Liver (tissue), 3 donors: ENCODE data around the gene ASB2.

Experiments used
- EGR1 ChIP-seq, 2 donors: IDR thresholded peaks; 2 replicates each; pipeline ENCODE4 v1.6.1; 2016 to 2018; ENCODE audit warnings: antibody characterized with exemption in 2 of 2, low read depth in 2 of 2
- RXRA ChIP-seq, 2 donors: IDR thresholded peaks; 2 replicates each; pipeline ENCODE4 v1.6.1; 2017 to 2018; ENCODE audit warnings: antibody characterized with exemption in 2 of 2, mild to moderate bottlenecking in 1 of 2
- SP1 ChIP-seq: IDR thresholded peaks from 2 replicates; pipeline ENCODE4 v1.6.1; 2018; ENCODE audit warnings: antibody characterized with exemption, mild to moderate bottlenecking
- TAF1 ChIP-seq: conservative IDR thresholded peaks from 2 replicates; pipeline ENCODE4 v1.6.1; 2016; ENCODE audit warnings: antibody characterized with exemption, mild to moderate bottlenecking
- TF ChIP-seq, protein P1 (sequence below): fragments of 150-350 bp; IDR thresholded peaks from 2 replicates; pipeline ENCODE4 v1.5.1; 2017; ENCODE audit warnings: improper control_type of control experiment, low read depth, low read length; ENCODE audit not compliant: missing input control
- TF ChIP-seq, protein P2 (sequence below): IDR thresholded peaks from 2 replicates; pipeline ENCODE4 v1.6.1; 2016; ENCODE audit warnings: antibody characterized with exemption
- donor health status: healthy.
- donor health status: healthy.

DNA sequence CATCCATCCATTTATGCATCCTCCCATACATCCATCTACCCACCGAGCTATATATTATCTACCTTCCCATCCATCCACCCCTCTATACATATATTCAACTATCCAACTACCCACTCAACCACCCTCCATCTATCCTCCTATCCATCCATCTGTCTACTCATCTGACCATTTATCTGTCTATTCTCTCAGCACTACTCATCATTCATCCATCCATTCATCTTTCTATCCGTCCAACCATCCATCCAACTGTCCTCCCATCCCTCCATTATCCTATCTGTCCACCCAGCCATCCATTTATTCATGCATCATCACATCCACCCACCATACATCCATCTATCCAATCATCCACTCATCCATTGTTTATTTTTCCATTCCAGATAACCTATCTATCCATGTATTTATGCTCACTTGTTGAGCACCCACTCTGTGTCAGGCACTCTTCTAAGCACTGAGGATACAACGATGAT is 11.5 kb downstream of the ASB2 start:
- TF ChIP-seq, protein P1, sequence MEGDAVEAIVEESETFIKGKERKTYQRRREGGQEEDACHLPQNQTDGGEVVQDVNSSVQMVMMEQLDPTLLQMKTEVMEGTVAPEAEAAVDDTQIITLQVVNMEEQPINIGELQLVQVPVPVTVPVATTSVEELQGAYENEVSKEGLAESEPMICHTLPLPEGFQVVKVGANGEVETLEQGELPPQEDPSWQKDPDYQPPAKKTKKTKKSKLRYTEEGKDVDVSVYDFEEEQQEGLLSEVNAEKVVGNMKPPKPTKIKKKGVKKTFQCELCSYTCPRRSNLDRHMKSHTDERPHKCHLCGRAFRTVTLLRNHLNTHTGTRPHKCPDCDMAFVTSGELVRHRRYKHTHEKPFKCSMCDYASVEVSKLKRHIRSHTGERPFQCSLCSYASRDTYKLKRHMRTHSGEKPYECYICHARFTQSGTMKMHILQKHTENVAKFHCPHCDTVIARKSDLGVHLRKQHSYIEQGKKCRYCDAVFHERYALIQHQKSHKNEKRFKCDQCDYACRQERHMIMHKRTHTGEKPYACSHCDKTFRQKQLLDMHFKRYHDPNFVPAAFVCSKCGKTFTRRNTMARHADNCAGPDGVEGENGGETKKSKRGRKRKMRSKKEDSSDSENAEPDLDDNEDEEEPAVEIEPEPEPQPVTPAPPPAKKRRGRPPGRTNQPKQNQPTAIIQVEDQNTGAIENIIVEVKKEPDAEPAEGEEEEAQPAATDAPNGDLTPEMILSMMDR = no peak
- TF ChIP-seq, protein P2, sequence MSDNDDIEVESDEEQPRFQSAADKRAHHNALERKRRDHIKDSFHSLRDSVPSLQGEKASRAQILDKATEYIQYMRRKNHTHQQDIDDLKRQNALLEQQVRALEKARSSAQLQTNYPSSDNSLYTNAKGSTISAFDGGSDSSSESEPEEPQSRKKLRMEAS = no peak
- no peak for TF ChIP-seq SP1
- TF ChIP-seq EGR1 (IDR thresholded peaks at IDR 0.05; ENCODE audit: low read depth in 2 of 2) = no peak
- no peak for TF ChIP-seq TAF1
- no peak for TF ChIP-seq RXRA (IDR thresholded peaks at IDR 0.05)
